Measurements from ENCODE around the gene CDYL2.
A peak's percentile ranks its signal among the peaks of the same experiment; 100 is the strongest.

The CDYL2 gene

GRCh38 chr16:80618862-80619648, 185.3 kb downstream of the CDYL2 start:
- DNase-seq: no peak

GRCh38 chr16:80616362-80616761, 188.0 kb downstream of the CDYL2 start:
- no peak for DNase-seq

GRCh38 chr16:80615735-80616134, 188.7 kb downstream of the CDYL2 start:
- DNase-seq: no peak

- DNase-seq: no peak
These were observed 189.3 kb downstream of the CDYL2 start for GRCh38 chr16:80614908-80615671.

GRCh38 chr16:80612461-80613017, 191.9 kb downstream of the CDYL2 start:
- DNase-seq: no peak

GRCh38 chr16:80611930-80612327, 192.5 kb downstream of the CDYL2 start:
- no peak for DNase-seq

- no peak for DNase-seq
These were observed 193.0 kb downstream of the CDYL2 start for GRCh38 chr16:80611171-80611929.

- no peak for DNase-seq
These were observed 193.8 kb downstream of the CDYL2 start for GRCh38 chr16:80610481-80611156.

- DNase-seq: no peak
These were observed 195.5 kb downstream of the CDYL2 start for GRCh38 chr16:80608946-80609345.

GRCh38 chr16:80607204-80607603, 197.2 kb downstream of the CDYL2 start:
- no peak for DNase-seq

- DNase-seq: no peak
These were observed 198.1 kb downstream of the CDYL2 start for GRCh38 chr16:80606221-80606766.

GRCh38 chr16:80604600-80605355, 199.6 kb downstream of the CDYL2 start:
- DNase-seq: no peak

- no peak for DNase-seq
These were observed 201.5 kb downstream of the CDYL2 start for GRCh38 chr16:80602894-80603293.

GRCh38 chr16:80601182-80601581, 203.2 kb downstream of the CDYL2 start:
- DNase-seq: no peak

- no peak for DNase-seq
These were observed 204.9 kb downstream of the CDYL2 start for GRCh38 chr16:80599466-80599865.

- DNase-seq: no peak
These were observed 207.7 kb downstream of the CDYL2 start for GRCh38 chr16:80596507-80597207.

GRCh38 chr16:80594756-80595155, 209.6 kb downstream of the CDYL2 start:
- no peak for DNase-seq

GRCh38 chr16:80592273-80592672, 212.1 kb downstream of the CDYL2 start:
- DNase-seq: no peak

GRCh38 chr16:80591071-80591915, 213.1 kb downstream of the CDYL2 start:
- peak; percentile 21 for DNase-seq

- DNase-seq: no peak
These were observed 217.3 kb downstream of the CDYL2 start for GRCh38 chr16:80587071-80587470.
